SK-N-MC (cell line): ENCODE data around the gene PLPP3.
"Not testable (repeated sequence)": the region's sequence is repeated elsewhere in the genome, so short reads cannot be mapped to it uniquely, and the experiment has no call there.

Source experiments
- EZH2 ChIP-seq: fragments of 200-600 bp; sonication (generic); IDR thresholded peaks from one replicate; pipeline ENCODE4 v1.6.1; 2017; ENCODE audit warnings: antibody characterized with exemption
- FOXP2 ChIP-seq: optimal IDR thresholded peaks from 2 replicates; pipeline ENCODE3; 2011; ENCODE audit warnings: mild to moderate bottlenecking, moderate library complexity; ENCODE audit not compliant: insufficient read depth; ENCODE audit errors: extremely low read length, control extremely low read depth
- POLR2AphosphoS5 ChIP-seq: IDR thresholded peaks from 2 replicates; pipeline ENCODE4 v1.6.1; 2012; ENCODE audit warnings: mild to moderate bottlenecking, low read depth, low read length, borderline replicate concordance

- TF ChIP-seq POLR2AphosphoS5, EZH2, FOXP2: not testable (repeated sequence)
Measured at GRCh38 chr1:56610097-56610496, 30.7 kb upstream of the PLPP3 start.
